Measurements from ENCODE around the gene DBP. TPM values are rescaled to one million over a fixed set of nuclear protein-coding genes. Genes with fewer than 3 reads are reported as not detected.

Gene DBP
- total RNA-seq, 4 donors from 2014 or later: 18.9 to 32.8 (median 25.1) TPM

GRCh38 chr19:48642862-48643261, 5.7 kb upstream of the DBP start:
- intact Hi-C loops (cut with DNase I): loop anchor here (10.0 kb wide), 1 partner anchor 192 kb away; the partner anchor contains the start of gene HSD17B14
- no peak overlapping the region for H3K27ac ChIP-seq
- DNase-seq: no peak
- no peaks in the 10 kb centered on the region for H3K9me3 ChIP-seq
- peaks cover 15 to 19% of the 10 kb centered on the region in 2 donors for H3K4me1 ChIP-seq
- TF ChIP-seq POLR2A (IDR thresholded peaks at IDR 0.05) (no peak), CTCF (IDR thresholded peaks at IDR 0.05) (no peak)
- 87 to 88% methylated on average over 5 of the region's 5 CpGs for WGBS, 2 donors
- H3K36me3 ChIP-seq: no peaks in the 10 kb centered on the region
- H3K4me3 ChIP-seq (replicated peaks in 1 of 3): no peak overlapping the region
- no peaks in the 10 kb centered on the region for H3K27me3 ChIP-seq

- H3K36me3 ChIP-seq: no peaks in the 10 kb centered on the region
- no peak overlapping the region for H3K4me3 ChIP-seq (replicated peaks in 1 of 3)
- WGBS, 2 donors: 95 to 98% methylated on average over 2 of the region's 2 CpGs
- H3K9me3 ChIP-seq: no peaks in the 10 kb centered on the region
- intact Hi-C loops (cut with DNase I): loop anchor here (10.0 kb wide), 1 partner anchor 193 kb away; the partner anchor contains the start of gene HSD17B14
- H3K27ac ChIP-seq: no peak overlapping the region
- no peak for DNase-seq
- TF ChIP-seq CTCF (IDR thresholded peaks at IDR 0.05) (no peak), POLR2A (IDR thresholded peaks at IDR 0.05) (no peak)
- no peaks in the 10 kb centered on the region for H3K27me3 ChIP-seq
- H3K4me1 ChIP-seq: peaks cover 15 to 22% of the 10 kb centered on the region in 2 donors
These were observed 4.7 kb upstream of the DBP start for GRCh38 chr19:48641850-48642249.

- intact Hi-C loops (cut with DNase I): loop anchor here (10.0 kb wide), 1 partner anchor 195 kb away; the partner anchor contains the start of gene HSD17B14
- Histone ChIP-seq H3K27ac (no peak overlapping the region), H3K4me3 (replicated peaks in 1 of 3) (no peak overlapping the region), H3K4me1 (peaks cover 11 to 25% of the 10 kb centered on the region in 2 donors), H3K9me3 (no peaks in the 10 kb centered on the region), H3K36me3 (no peaks in the 10 kb centered on the region), H3K27me3 (no peaks in the 10 kb centered on the region)
- no peak for DNase-seq
- 69 to 83% methylated on average over 29 to 33 of the region's 33 CpGs for WGBS, 2 donors
- TF ChIP-seq POLR2A (IDR thresholded peaks at IDR 0.05) (no peak), CTCF (IDR thresholded peaks at IDR 0.05) (no peak)
These were observed 2.5 kb upstream of the DBP start for GRCh38 chr19:48639483-48640375.

- Histone ChIP-seq H3K4me1 (peaks cover 14 to 30% of the 10 kb centered on the region in 2 donors), H3K4me3 (replicated peaks in 1 of 3) (peak overlapping the region in 1 of 3 donors; percentile 30), H3K27me3 (no peaks in the 10 kb centered on the region), H3K27ac (peak overlapping the region; percentile 99), H3K36me3 (no peaks in the 10 kb centered on the region), H3K9me3 (no peaks in the 10 kb centered on the region)
- TF ChIP-seq POLR2A (IDR thresholded peaks at IDR 0.05): no peak
- TF ChIP-seq CTCF (IDR thresholded peaks at IDR 0.05): no peak
- 79 to 88% methylated on average over 16 of the region's 16 CpGs for WGBS, 2 donors
- intact Hi-C loops (cut with DNase I): no loop called here
- peak in 1 of 2 donors; percentile 16 for DNase-seq
These were observed 1.7 kb upstream of the DBP start for GRCh38 chr19:48638831-48639381.
